ENCODE results near the gene SLIT1. TPM values are rescaled to one million over a fixed set of nuclear protein-coding genes. Genes with fewer than 3 reads are reported as not detected.

The SLIT1 gene
- total RNA-seq (ENCODE audit: low replicate concordance), result 2.2 and 55.7 TPM in 2 replicates
- long read RNA-seq, result 0 reads

- peak within 1 kb of the TSS; percentile 87 for H3K4me3 Mint-ChIP-seq
- H3K9me3 Mint-ChIP-seq, result no peaks in the 10 kb centered on the region
- peak within 1 kb of the TSS; percentile 1 for H3K27ac Mint-ChIP-seq
- peaks cover 75% of the 10 kb centered on the region for H3K27me3 Mint-ChIP-seq
- H3K36me3 Mint-ChIP-seq, result peaks cover 4% of the 10 kb centered on the region
- TF ChIP-seq CTCF (conservative IDR thresholded peaks at IDR 0.05), result peak; percentile 32
- DNase-seq (ENCODE audit: extremely low spot score, unreplicated experiment), result no peak
- H3K4me1 Mint-ChIP-seq (ENCODE audit: unreplicated experiment), result peaks cover 40% of the 10 kb centered on the region
Observed at GRCh38 chr10:97185326-97186058, at the start of gene SLIT1. Gene SLIT1, minus strand, starts transcription at chr10:97185959. Its CDS starts 285 bp downstream, at chr10:97185674.

GRCh38 chr10:97235353-97235752 lies 49.6 kb upstream of the SLIT1 start:
- Mint-ChIP-seq H3K27ac (no peak overlapping the region), H3K27me3 (no peaks in the 10 kb centered on the region), H3K36me3 (peaks cover 8% of the 10 kb centered on the region), H3K9me3 (no peaks in the 10 kb centered on the region), H3K4me3 (no peak overlapping the region), H3K4me1 (ENCODE audit: unreplicated experiment) (no peaks in the 10 kb centered on the region)
- no peak for DNase-seq (ENCODE audit: extremely low spot score, unreplicated experiment)
- no peak for TF ChIP-seq CTCF (conservative IDR thresholded peaks at IDR 0.05)

- DNase-seq (ENCODE audit: extremely low spot score, unreplicated experiment), result no peak
- no peaks in the 10 kb centered on the region for H3K9me3 Mint-ChIP-seq
Observed at GRCh38 chr10:97234400-97234799, 48.6 kb upstream of the SLIT1 start.

GRCh38 chr10:97230146-97230545 lies 44.4 kb upstream of the SLIT1 start:
- no peak for TF ChIP-seq CTCF (conservative IDR thresholded peaks at IDR 0.05)
- no peaks in the 10 kb centered on the region for H3K4me1 Mint-ChIP-seq (ENCODE audit: unreplicated experiment)
- H3K36me3 Mint-ChIP-seq, result peaks cover 16% of the 10 kb centered on the region
- no peak overlapping the region for H3K27ac Mint-ChIP-seq
- no peak overlapping the region for H3K4me3 Mint-ChIP-seq
- no peak for DNase-seq (ENCODE audit: extremely low spot score, unreplicated experiment)
- H3K9me3 Mint-ChIP-seq, result no peaks in the 10 kb centered on the region
- H3K27me3 Mint-ChIP-seq, result no peaks in the 10 kb centered on the region

More at GRCh38 chr10:97234400-97234799, 48.6 kb upstream of the SLIT1 start:
- Mint-ChIP-seq H3K27ac (no peak overlapping the region), H3K4me1 (ENCODE audit: unreplicated experiment) (no peaks in the 10 kb centered on the region), H3K27me3 (no peaks in the 10 kb centered on the region), H3K4me3 (no peak overlapping the region), H3K36me3 (peaks cover 8% of the 10 kb centered on the region)
- peak; percentile 86 for TF ChIP-seq CTCF (conservative IDR thresholded peaks at IDR 0.05)

- H3K27ac Mint-ChIP-seq, result no peak overlapping the region
- no peaks in the 10 kb centered on the region for H3K27me3 Mint-ChIP-seq
- H3K9me3 Mint-ChIP-seq, result no peaks in the 10 kb centered on the region
- no peak for TF ChIP-seq CTCF (conservative IDR thresholded peaks at IDR 0.05)
- no peak for DNase-seq (ENCODE audit: extremely low spot score, unreplicated experiment)
- peaks cover 18% of the 10 kb centered on the region for H3K36me3 Mint-ChIP-seq
- no peak overlapping the region for H3K4me3 Mint-ChIP-seq
- no peaks in the 10 kb centered on the region for H3K4me1 Mint-ChIP-seq (ENCODE audit: unreplicated experiment)
Observed at GRCh38 chr10:97229322-97230015, 43.7 kb upstream of the SLIT1 start.
